Measurements from ENCODE around the gene FANCM.
"Not testable (repeated sequence)": the region's sequence is repeated elsewhere in the genome, so short reads cannot be mapped to it uniquely, and the experiment has no call there.

The FANCM gene

DNA sequence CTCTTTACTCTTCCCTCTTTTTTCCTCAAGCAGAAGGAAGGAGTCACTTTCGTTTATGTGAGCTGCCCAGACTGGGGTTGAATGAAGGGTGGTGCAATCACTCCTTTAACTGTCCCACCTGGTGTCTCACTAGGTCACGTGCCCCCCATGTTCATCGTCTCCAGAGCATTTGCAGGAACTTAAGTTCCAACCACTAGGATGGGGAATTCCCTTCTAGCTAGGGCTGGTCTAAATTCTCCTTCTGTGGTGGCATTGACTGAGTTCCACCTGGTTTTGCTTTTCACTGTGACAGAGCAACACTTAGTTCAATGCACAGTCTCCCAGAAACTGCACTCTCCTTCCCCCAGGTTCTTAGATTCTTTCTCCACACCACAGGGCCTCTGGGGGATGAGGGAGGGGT is 9.5 kb downstream of the FANCM start:
- DNase-seq, result no peak

- DNase-seq, result no peak
Observed at GRCh38 chr14:45149602-45150001, 13.9 kb downstream of the FANCM start.

DNA sequence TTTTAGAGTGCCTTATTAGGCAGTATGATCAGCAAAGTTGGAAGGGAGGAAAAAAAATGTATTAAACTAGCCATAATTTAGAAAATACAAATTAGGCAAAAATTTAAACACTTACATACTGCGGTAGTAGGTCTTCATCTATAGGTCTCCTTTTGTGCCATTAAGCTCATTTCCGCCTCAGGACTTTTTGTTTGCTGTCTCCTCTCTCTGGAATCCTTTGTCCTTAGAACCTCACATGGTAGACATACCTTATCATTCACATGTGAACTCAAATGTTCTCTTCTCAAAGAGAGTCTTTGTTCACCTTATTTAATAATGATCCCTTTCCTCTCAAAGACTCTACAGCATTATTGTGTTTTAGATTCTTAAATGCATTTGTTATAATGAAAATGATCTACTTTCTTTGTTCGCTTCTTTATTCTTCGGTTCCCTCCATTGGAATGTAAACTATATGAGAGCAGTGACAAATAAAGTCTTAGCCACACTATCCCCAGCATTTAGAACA is 14.7 kb downstream of the FANCM start:
- DNase-seq, result no peak

- no peak for DNase-seq
Observed at GRCh38 chr14:45156067-45156466, 20.3 kb downstream of the FANCM start.

- no peak for DNase-seq
Observed at GRCh38 chr14:45169906-45170305, 34.2 kb downstream of the FANCM start.

DNA sequence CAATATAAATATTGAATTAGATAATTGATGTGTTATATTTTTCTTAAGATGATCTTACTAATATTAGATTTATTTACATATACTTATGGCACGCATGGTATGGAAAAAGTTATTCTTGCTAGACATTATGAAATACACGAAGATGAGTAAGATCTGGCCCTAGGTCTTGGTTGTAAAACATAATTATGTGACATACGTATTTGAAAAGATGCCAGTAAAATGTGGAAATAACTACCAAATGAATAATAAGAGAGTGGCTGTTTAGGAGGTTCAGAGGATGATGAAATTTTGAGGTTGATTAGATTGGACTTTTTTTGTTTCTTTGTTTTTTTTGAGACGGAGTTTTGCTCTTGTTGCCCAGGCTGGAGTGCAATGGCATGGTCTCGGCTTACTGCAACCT is 41.3 kb downstream of the FANCM start:
- DNase-seq, result no peak

DNA sequence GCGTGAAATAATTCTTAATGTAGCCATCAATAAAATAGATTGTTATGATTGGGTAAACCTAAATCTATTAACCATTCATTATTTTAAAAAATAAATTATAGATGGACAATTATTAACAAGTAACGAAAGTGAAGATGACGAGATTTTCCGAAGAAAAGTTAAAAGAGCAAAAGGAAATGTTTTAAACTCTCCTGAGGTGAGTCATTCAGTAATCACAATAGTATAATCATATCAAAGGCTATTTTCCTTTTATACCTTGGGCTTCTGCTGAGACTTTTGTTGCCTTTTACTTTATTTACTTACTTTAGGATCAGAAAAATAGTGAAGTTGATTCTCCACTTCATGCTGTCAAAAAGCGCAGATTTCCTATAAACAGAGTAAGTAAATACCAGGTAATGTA is 45.6 kb downstream of the FANCM start:
- DNase-seq, result no peak

- DNase-seq, result no peak
Observed at GRCh38 chr14:45181806-45182205, 46.1 kb downstream of the FANCM start.

- no peak for DNase-seq
Observed at GRCh38 chr14:45185100-45185814, 49.5 kb downstream of the FANCM start.

- DNase-seq, result no peak
Observed at GRCh38 chr14:45194964-45195363, 59.2 kb downstream of the FANCM start.

DNA sequence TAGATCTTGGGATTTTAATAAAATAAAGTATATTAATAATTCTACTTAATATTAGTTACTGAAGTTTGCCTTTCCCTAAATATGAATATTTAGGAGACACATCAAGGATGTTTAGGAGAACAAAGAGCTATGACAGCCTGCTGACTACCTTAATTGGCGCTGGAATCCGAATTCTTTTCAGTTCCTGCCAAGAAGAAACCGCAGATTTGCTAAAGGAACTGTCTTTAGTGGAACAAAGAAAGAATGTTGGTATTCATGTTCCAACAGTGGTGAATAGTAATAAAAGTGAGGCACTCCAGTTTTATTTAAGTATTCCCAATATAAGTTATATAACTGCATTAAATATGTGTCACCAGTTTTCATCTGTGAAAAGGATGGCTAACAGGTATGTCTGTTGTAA is 62.8 kb downstream of the FANCM start:
- no peak for DNase-seq

- DNase-seq, result no peak
Observed at GRCh38 chr14:45199230-45199629, 63.5 kb downstream of the FANCM start.

GRCh38 chr14:45201905-45202304 is 66.2 kb downstream of the FANCM start:
- DNase-seq, result no peak

DNA sequence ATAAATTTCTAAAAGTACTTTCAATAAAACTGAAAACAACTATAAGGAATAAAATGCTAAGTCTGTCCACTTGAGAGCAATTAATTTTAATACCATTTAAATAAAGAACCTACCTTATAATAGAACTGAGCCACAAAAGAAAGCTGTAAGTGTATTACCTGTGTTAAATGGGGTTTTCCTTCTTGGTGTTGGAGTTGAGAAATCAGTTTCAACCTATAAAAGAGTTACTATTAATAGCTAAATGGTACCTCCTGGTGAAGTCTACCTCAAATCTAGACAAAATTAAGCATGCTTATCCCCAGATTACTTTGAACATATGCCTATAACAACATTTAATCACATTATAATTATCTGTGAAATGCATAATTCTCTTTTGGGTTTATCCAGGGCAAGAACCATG is 68.5 kb downstream of the FANCM start:
- DNase-seq, result no peak

DNA sequence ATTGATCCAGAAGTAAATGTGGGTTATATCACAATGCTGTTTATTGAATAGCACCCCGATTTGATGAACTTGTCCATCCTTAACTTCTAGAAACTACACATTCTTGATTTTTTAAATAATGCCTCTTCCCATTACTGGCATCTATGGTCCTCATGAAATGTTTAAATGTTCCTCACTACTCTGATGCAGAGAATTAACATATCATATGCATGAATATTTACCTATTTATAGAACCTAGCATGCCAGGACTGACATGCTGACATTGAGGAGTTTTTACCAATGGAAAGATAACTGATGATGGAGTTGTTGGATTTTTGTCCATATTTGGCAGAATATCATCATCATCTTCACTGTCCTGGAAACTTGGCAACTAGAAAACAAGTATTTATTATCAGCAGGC is 74.4 kb downstream of the FANCM start:
- no peak for DNase-seq

GRCh38 chr14:45211295-45211694 is 75.6 kb downstream of the FANCM start:
- no peak for DNase-seq

- no peak for DNase-seq
Observed at GRCh38 chr14:45212231-45212630, 76.5 kb downstream of the FANCM start.

- DNase-seq, result not testable (repeated sequence)
Observed at GRCh38 chr14:45213716-45214115, 78.0 kb downstream of the FANCM start.

DNA sequence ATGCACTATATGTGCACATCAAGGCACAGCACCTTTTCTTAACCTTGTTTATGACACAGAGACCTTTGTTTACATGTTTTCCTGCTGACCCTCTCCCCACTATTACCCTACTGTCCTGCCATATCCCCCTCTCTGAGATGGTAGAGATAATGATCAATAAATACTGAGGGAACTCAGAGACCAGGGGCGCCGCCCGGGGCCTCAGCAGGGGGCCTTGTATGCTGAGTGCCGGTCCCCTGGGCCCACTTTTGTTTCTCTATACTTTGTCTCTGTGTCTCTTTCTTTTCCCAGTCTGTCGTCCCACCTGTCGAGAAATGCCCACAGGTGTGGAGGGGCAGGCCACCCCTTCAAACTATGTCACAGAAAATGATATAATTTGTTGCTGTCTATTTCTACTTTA is 78.6 kb downstream of the FANCM start:
- not testable (repeated sequence) for DNase-seq

DNA sequence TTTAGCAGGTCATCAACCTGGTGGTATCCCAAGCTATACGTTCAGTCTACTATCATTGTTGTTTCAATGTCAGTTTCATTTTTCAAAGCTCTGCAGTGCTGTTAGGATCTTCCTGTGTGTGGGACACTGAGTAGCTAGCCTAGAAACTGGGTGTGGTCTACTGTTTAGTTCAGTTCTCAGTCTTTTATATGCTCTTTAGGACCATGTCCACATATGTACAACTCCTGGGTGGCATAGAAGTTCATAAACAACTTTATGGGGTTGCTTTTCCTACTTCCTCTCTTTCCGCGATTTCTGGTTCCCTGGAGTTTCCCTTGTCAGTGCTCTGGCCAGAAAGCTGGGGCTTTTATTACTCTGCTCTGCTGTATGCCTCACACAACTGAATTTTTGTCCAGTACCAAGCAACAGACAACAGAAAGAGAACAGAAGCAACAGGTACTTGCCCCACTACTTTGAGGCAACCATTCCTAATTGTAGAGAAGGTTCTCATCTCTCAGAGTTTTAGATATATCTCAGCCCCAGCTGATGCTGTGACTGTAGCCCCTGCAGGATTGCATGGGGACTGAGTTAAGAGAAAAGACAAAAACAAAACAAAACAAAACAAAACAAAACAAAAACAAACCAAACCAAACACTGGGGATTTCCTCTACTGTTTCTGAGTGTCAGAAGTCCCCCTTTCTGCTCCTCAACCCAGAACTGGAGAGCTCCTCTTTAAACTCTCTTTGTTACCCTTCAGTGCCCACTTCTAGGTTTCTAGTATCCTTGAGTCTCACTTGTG is 86.9 kb downstream of the FANCM start:
- no peak for DNase-seq

DNA sequence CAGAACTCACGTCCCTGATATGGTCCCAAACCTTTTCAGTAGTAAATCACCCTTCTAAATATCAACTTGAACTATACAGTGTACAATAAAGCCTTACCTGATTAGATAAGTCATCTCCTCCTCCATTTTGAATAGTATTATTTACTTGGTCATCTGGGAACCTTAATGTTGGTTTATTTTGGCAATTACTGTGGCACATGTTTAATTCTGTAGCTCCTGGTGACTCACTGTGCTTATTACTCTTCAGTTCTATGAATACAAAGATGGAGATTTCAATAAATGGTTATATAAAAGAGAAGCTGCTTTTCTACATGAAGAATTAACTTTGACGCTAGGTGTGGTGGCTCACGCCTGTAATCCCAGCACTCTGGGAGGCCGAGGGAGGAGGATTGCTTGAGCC is 91.8 kb downstream of the FANCM start:
- DNase-seq, result no peak

GRCh38 chr14:45238988-45239387 is 103.3 kb downstream of the FANCM start:
- DNase-seq, result no peak

GRCh38 chr14:45242706-45243105 is 107.0 kb downstream of the FANCM start:
- no peak for DNase-seq

DNA sequence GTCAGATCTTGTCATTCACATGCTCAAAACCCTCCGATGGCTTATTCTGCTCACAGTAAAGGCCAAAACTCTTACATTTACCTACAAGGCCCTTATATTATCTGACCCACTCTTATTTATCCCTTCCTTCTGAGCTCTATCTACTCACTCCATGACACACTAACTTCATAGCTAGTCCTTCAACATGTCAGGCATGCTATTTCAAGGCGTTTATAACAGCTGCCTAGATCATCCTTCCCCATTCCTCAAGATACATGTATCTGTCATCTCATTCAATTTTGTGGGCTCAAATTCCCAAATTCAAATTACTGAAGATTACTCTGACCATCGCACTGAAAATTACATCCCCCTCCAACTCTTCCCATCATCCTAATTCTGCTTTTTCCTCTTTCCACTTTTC is 110.4 kb downstream of the FANCM start:
- no peak for DNase-seq

All from NCI-H187 treated with DMSO at 0.1 percent for 48 hours (cell line).